Ishikawa (cell line): ENCODE data around the gene DCAF5.

Source experiments
- CEBPB ChIP-seq: IDR thresholded peaks from 2 replicates; pipeline ENCODE4 v1.6.1; 2012
- EP300 ChIP-seq: IDR thresholded peaks from 2 replicates; pipeline ENCODE4 v1.6.1; 2012; ENCODE audit warnings: borderline replicate concordance
- FOXM1 ChIP-seq: IDR thresholded peaks from 2 replicates; pipeline ENCODE4 v1.6.1; 2012; ENCODE audit warnings: low read depth, borderline replicate concordance
- NFIC ChIP-seq: IDR thresholded peaks from 2 replicates; pipeline ENCODE4 v1.6.1; 2012
- RAD21 ChIP-seq: IDR thresholded peaks from 2 replicates; pipeline ENCODE4 v1.6.1; 2012; ENCODE audit warnings: low read depth
- REST ChIP-seq: IDR thresholded peaks from 2 replicates; pipeline ENCODE4 v1.6.1; 2012; ENCODE audit warnings: low read depth, mild to moderate bottlenecking
- TCF12 ChIP-seq: IDR thresholded peaks from 2 replicates; pipeline ENCODE4 v1.6.1; 2012; ENCODE audit warnings: low read depth
- USF1 ChIP-seq: IDR thresholded peaks from 2 replicates; pipeline ENCODE4 v1.6.1; 2012
- YY1 ChIP-seq: IDR thresholded peaks from 2 replicates; pipeline ENCODE4 v1.6.1; 2012; ENCODE audit warnings: low read depth

- TF ChIP-seq TCF12 (no peak), REST (no peak), YY1 (no peak), EP300 (no peak), CEBPB (no peak), RAD21 (no peak), USF1 (no peak), NFIC (no peak), FOXM1 (no peak)
Measured at GRCh38 chr14:69091695-69092094, 61.2 kb downstream of the DCAF5 start.
